A673 (cell line): Measurements from ENCODE around the gene TSGA10IP.

Experiments used
- EZH2 ChIP-seq: fragments of 200-600 bp; sonication (generic); IDR thresholded peaks from 2 replicates; pipeline ENCODE4 v1.6.1; 2017; ENCODE audit warnings: borderline replicate concordance, low read depth, mild to moderate bottlenecking, mixed read lengths, antibody characterized with exemption, low read length; ENCODE audit not compliant: poor library complexity, severe bottlenecking
- TF ChIP-seq, protein P1 (sequence below): fragments of 300-800, 200-600 bp; sonication (generic); conservative IDR thresholded peaks from 2 replicates; pipeline ENCODE4 v1.5.1; 2017; ENCODE audit warnings: low read depth, mild to moderate bottlenecking, antibody characterized with exemption, low read length, moderate library complexity, mixed read lengths

DNA sequence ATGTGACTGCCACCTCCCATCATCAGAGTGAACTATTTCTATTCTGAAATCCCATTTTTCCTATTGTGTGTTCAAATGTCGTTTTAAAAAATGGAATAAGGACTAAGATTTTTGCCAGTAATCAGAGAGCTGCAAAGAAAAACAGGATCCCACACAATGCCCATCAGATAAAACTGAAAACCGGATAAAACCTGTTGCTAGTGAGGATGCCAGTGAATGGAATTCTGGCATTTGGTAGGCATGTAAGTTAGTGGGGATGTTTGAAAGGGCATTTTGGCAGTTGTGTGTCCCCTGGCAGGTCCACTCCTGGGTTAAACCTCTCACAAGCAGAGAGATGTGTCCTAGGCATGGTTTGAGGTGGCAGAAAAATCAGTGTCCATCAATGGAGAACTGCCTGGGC is 19.9 kb upstream of the TSGA10IP start:
- TF ChIP-seq, protein P1, sequence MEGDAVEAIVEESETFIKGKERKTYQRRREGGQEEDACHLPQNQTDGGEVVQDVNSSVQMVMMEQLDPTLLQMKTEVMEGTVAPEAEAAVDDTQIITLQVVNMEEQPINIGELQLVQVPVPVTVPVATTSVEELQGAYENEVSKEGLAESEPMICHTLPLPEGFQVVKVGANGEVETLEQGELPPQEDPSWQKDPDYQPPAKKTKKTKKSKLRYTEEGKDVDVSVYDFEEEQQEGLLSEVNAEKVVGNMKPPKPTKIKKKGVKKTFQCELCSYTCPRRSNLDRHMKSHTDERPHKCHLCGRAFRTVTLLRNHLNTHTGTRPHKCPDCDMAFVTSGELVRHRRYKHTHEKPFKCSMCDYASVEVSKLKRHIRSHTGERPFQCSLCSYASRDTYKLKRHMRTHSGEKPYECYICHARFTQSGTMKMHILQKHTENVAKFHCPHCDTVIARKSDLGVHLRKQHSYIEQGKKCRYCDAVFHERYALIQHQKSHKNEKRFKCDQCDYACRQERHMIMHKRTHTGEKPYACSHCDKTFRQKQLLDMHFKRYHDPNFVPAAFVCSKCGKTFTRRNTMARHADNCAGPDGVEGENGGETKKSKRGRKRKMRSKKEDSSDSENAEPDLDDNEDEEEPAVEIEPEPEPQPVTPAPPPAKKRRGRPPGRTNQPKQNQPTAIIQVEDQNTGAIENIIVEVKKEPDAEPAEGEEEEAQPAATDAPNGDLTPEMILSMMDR: no peak
- no peak for TF ChIP-seq EZH2
